ENCODE data around the gene PHLPP1. TPM values are rescaled to one million over a fixed set of nuclear protein-coding genes. Genes with fewer than 3 reads are reported as not detected.

PHLPP1 gene
- total RNA-seq, 1 experiment from 2014 or later: 39.9 TPM

DNA sequence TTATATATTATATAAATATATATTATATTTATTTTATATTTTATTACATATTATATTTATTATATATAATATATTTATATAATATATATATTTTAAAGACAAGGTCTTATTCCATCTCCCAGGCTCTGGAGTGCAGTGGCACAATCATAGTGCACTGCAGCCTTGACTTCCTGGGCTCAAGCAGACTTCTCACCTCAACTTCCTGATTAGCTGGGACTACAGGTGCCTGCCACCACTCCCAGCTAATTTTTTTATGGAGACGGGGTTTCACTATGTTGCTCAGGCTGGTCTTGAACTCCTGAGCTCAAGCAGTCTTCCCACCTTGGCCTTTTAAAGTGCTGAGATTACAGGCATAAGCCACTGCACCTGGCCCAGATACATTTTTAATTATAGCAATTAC is 110.0 kb downstream of the PHLPP1 start:
- H3K9me3 Mint-ChIP-seq: no peaks in the 10 kb centered on the region
- H3K27ac Mint-ChIP-seq: no peak overlapping the region

More for the DNA sequence above, 110.0 kb downstream of the PHLPP1 start:
- Histone ChIP-seq H3K23me2 (ENCODE audit: insufficient read length, low read depth, low read length, poor library complexity, severe bottlenecking) (no peaks in the 10 kb centered on the region), H3T11ph (ENCODE audit: low read length) (no peak overlapping the region), H2BK5ac (ENCODE audit: insufficient read length, low read length) (no peak overlapping the region), H3K27ac (ENCODE audit: insufficient read length, low read depth, low read length) (no peak overlapping the region), H3K18ac (ENCODE audit: insufficient read length, low read depth, low read length) (no peak overlapping the region), H2BK12ac (ENCODE audit: insufficient read length, low read depth, low read length) (no peak overlapping the region), H3K79me2 (ENCODE audit: insufficient read depth, low read length) (peaks cover 17% of the 10 kb centered on the region; the same call in 1 of the 2 replicates), H4K8ac (replicated peaks; ENCODE audit: insufficient read length, low read depth, low read length) (no peak overlapping the region), H3K27me3 (ENCODE audit: insufficient read depth, low read length) (no peaks in the 10 kb centered on the region), H2AK5ac (ENCODE audit: insufficient read length, low read length) (no peak overlapping the region), H3K14ac (ENCODE audit: insufficient read depth, low read length) (no peak overlapping the region), H3K56ac (ENCODE audit: insufficient read length, low read depth, low read length) (no peak overlapping the region), H3K9me3 (ENCODE audit: control insufficient read depth, low read depth, low read length) (no peaks in the 10 kb centered on the region), H3K9ac (ENCODE audit: extremely low read depth, insufficient read length, low read length) (no peak overlapping the region), H3K79me1 (ENCODE audit: insufficient read depth, low read depth, low read length, poor library complexity, severe bottlenecking) (no peaks in the 10 kb centered on the region), H4K20me1 (ENCODE audit: control insufficient read depth, insufficient read depth, insufficient read length) (no peaks in the 10 kb centered on the region), H4K91ac (ENCODE audit: insufficient read length, low read depth, low read length) (no peak overlapping the region), H2AFZ (ENCODE audit: low read length) (no peak overlapping the region), H4K5ac (ENCODE audit: insufficient read length, low read depth, low read length) (no peak overlapping the region), H3K4me1 (ENCODE audit: insufficient read depth, low read length) (no peaks in the 10 kb centered on the region; the same call in 1 of the 2 replicates), H2BK20ac (ENCODE audit: low read depth, low read length, poor library complexity, severe bottlenecking) (no peak overlapping the region), H2BK120ac (ENCODE audit: low read depth, low read length, poor library complexity, severe bottlenecking) (no peak overlapping the region), H3K4me2 (ENCODE audit: insufficient read depth, insufficient read length, low read length) (no peak overlapping the region), H3K23ac (ENCODE audit: insufficient read length, low read depth, low read length) (no peak overlapping the region), H2BK15ac (ENCODE audit: low read depth, low read length) (no peak overlapping the region), H3K4ac (ENCODE audit: low read depth, low read length) (no peak overlapping the region)
- no peak for DNase-seq
- no peak overlapping the region for H3K4me3 Mint-ChIP-seq
- WGBS (ENCODE audit: extremely low coverage, insufficient read length, low lambda C conversion rate): no CpG with 5 or more reads among the region's 1 CpG
- TF ChIP-seq, protein P1, sequence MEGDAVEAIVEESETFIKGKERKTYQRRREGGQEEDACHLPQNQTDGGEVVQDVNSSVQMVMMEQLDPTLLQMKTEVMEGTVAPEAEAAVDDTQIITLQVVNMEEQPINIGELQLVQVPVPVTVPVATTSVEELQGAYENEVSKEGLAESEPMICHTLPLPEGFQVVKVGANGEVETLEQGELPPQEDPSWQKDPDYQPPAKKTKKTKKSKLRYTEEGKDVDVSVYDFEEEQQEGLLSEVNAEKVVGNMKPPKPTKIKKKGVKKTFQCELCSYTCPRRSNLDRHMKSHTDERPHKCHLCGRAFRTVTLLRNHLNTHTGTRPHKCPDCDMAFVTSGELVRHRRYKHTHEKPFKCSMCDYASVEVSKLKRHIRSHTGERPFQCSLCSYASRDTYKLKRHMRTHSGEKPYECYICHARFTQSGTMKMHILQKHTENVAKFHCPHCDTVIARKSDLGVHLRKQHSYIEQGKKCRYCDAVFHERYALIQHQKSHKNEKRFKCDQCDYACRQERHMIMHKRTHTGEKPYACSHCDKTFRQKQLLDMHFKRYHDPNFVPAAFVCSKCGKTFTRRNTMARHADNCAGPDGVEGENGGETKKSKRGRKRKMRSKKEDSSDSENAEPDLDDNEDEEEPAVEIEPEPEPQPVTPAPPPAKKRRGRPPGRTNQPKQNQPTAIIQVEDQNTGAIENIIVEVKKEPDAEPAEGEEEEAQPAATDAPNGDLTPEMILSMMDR (conservative IDR thresholded peaks at IDR 0.05): no peak
- H3K4me1 Mint-ChIP-seq: peaks cover 34 to 40% of the 10 kb centered on the region in 2 experiments
- H3K36me3 Mint-ChIP-seq (ENCODE audit: insufficient read depth in 1 of 3, low read depth in 3 of 3): peaks cover 6 to 7% (median 6%) of the 10 kb centered on the region in 3 experiments
- H3K27me3 Mint-ChIP-seq (ENCODE audit: low read depth): no peaks in the 10 kb centered on the region

Data from H9 (cell line).